ENCODE data around the gene NUDC.

NUDC gene

GRCh38 chr1:26953374-26953773, 31.8 kb downstream of the NUDC start:
- no peak for TF ChIP-seq SNAI2 (CRISPR knock-in tag; IDR thresholded peaks at IDR 0.05)
- TF ChIP-seq ZFP3 (CRISPR knock-in tag; IDR thresholded peaks at IDR 0.05): no peak
- no peak for TF ChIP-seq ZNF70 (CRISPR knock-in tag; IDR thresholded peaks at IDR 0.05)
- TF ChIP-seq CSDC2 (CRISPR knock-in tag; IDR thresholded peaks at IDR 0.05): no peak
- no peak for TF ChIP-seq RARB (CRISPR knock-in tag; IDR thresholded peaks at IDR 0.05)
- TF ChIP-seq ESRRG (CRISPR knock-in tag; IDR thresholded peaks at IDR 0.05): no peak
- no peak for TF ChIP-seq ISL1 (CRISPR knock-in tag; IDR thresholded peaks at IDR 0.05)
- no peak for TF ChIP-seq TCF4 (CRISPR knock-in tag; IDR thresholded peaks at IDR 0.05; ENCODE audit: borderline replicate concordance)
- TF ChIP-seq ARNTL (CRISPR knock-in tag; IDR thresholded peaks at IDR 0.05; ENCODE audit: borderline replicate concordance, low read depth): no peak
- no peak for TF ChIP-seq TOX (CRISPR knock-in tag; IDR thresholded peaks at IDR 0.05; ENCODE audit: borderline replicate concordance)
- TF ChIP-seq OSR1 (CRISPR knock-in tag; IDR thresholded peaks at IDR 0.05): no peak
- TF ChIP-seq GLIS3 (CRISPR knock-in tag; IDR thresholded peaks at IDR 0.05): no peak
- no peak for TF ChIP-seq POU6F1 (CRISPR knock-in tag; IDR thresholded peaks at IDR 0.05; ENCODE audit: borderline replicate concordance, low read depth)
- TF ChIP-seq ZNF565 (CRISPR knock-in tag; conservative IDR thresholded peaks at IDR 0.05; ENCODE audit: low read depth): no peak
- TF ChIP-seq PPARA (CRISPR knock-in tag; IDR thresholded peaks at IDR 0.05; ENCODE audit: borderline replicate concordance): no peak
- TF ChIP-seq PATZ1 (CRISPR knock-in tag; IDR thresholded peaks at IDR 0.05; ENCODE audit: borderline replicate concordance): no peak
- no peak for TF ChIP-seq ZC3H10 (CRISPR knock-in tag; IDR thresholded peaks at IDR 0.05)
- no peak for TF ChIP-seq ZFP30 (CRISPR knock-in tag; IDR thresholded peaks at IDR 0.05)
- TF ChIP-seq TSHZ2 (CRISPR knock-in tag; IDR thresholded peaks at IDR 0.05): no peak
- TF ChIP-seq, protein P1, sequence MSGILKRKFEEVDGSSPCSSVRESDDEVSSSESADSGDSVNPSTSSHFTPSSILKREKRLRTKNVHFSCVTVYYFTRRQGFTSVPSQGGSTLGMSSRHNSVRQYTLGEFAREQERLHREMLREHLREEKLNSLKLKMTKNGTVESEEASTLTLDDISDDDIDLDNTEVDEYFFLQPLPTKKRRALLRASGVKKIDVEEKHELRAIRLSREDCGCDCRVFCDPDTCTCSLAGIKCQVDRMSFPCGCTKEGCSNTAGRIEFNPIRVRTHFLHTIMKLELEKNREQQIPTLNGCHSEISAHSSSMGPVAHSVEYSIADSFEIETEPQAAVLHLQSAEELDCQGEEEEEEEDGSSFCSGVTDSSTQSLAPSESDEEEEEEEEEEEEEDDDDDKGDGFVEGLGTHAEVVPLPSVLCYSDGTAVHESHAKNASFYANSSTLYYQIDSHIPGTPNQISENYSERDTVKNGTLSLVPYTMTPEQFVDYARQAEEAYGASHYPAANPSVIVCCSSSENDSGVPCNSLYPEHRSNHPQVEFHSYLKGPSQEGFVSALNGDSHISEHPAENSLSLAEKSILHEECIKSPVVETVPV (CRISPR knock-in tag; IDR thresholded peaks at IDR 0.05): no peak
- no peak for ATAC-seq

DNA sequence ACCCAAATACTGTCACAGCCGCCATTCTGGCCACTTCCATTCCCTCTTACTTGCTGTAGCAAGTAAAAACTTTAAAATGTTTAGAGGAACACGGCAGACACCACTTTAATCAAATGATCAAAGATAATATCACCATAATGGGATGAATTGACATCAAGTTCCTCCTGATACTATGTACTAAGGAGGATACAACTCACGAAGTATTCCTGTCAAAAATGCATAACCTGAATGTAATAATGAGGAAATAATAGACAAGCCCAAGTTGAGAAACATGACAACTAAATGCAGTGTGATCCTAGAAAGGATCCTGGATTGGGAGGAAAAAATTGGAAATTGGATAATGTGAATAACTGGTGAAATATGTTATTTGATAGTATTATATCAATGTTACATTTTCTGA, 34.8 kb downstream of the NUDC start:
- ATAC-seq: no peak
- TF ChIP-seq TCF4 (CRISPR knock-in tag; IDR thresholded peaks at IDR 0.05; ENCODE audit: borderline replicate concordance) (no peak), TOX (CRISPR knock-in tag; IDR thresholded peaks at IDR 0.05; ENCODE audit: borderline replicate concordance) (no peak), ARNTL (CRISPR knock-in tag; IDR thresholded peaks at IDR 0.05; ENCODE audit: borderline replicate concordance, low read depth) (no peak), GLIS3 (CRISPR knock-in tag; IDR thresholded peaks at IDR 0.05) (no peak), BACH2 (CRISPR knock-in tag; IDR thresholded peaks at IDR 0.05; ENCODE audit: borderline replicate concordance) (no peak), PATZ1 (CRISPR knock-in tag; IDR thresholded peaks at IDR 0.05; ENCODE audit: borderline replicate concordance) (no peak), POU6F1 (CRISPR knock-in tag; IDR thresholded peaks at IDR 0.05; ENCODE audit: borderline replicate concordance, low read depth) (no peak), ISL1 (CRISPR knock-in tag; IDR thresholded peaks at IDR 0.05) (no peak), CREB5 (CRISPR knock-in tag; IDR thresholded peaks at IDR 0.05; ENCODE audit: low read depth) (no peak), OSR1 (CRISPR knock-in tag; IDR thresholded peaks at IDR 0.05) (no peak), ESRRG (CRISPR knock-in tag; IDR thresholded peaks at IDR 0.05) (no peak), PPARA (CRISPR knock-in tag; IDR thresholded peaks at IDR 0.05; ENCODE audit: borderline replicate concordance) (no peak), ZC3H10 (CRISPR knock-in tag; IDR thresholded peaks at IDR 0.05) (no peak), ZNF8 (CRISPR knock-in tag; IDR thresholded peaks at IDR 0.05) (no peak), ZFP3 (CRISPR knock-in tag; IDR thresholded peaks at IDR 0.05) (no peak)
- TF ChIP-seq, protein P1 (CRISPR knock-in tag; IDR thresholded peaks at IDR 0.05): no peak

All from SK-N-SH treated with all-trans-retinoic acid at 6 μM for 48 hours (cell line).